H9 (cell line): ENCODE data around the gene GNB4. TPM values are rescaled to one million over a fixed set of nuclear protein-coding genes. Genes with fewer than 3 reads are reported as not detected.

Experiments used
- DNase-seq: peaks from one replicate; pipeline ENCODE4 v3.0.0-alpha.2; 2017
- H2AFZ ChIP-seq: one replicate; pipeline ENCODE4 v1.6.1; 2013; ENCODE audit warnings: mild to moderate bottlenecking, low read length, control low read depth, moderate library complexity
- H2AK5ac ChIP-seq: 2 replicates; pipeline ENCODE4 v1.6.1; 2013; ENCODE audit warnings: low read length, control low read depth, mixed read lengths; ENCODE audit not compliant: insufficient read length
- H2BK120ac ChIP-seq: one replicate; pipeline ENCODE4 v1.6.1; 2013; ENCODE audit warnings: low read depth, mild to moderate bottlenecking, low read length, control low read depth, inconsistent platforms; ENCODE audit not compliant: poor library complexity, severe bottlenecking
- H2BK12ac ChIP-seq: 2 replicates; pipeline ENCODE4 v1.6.1; 2013; ENCODE audit warnings: low read length, control low read depth, mixed read lengths, low read depth; ENCODE audit not compliant: insufficient read length
- H2BK15ac ChIP-seq: 2 replicates; pipeline ENCODE4 v1.6.1; 2013; ENCODE audit warnings: low read depth, low read length, control low read depth
- H2BK20ac ChIP-seq: one replicate; pipeline ENCODE4 v1.6.1; 2013; ENCODE audit warnings: low read depth, mild to moderate bottlenecking, low read length, control low read depth, inconsistent platforms; ENCODE audit not compliant: poor library complexity, severe bottlenecking
- H2BK5ac ChIP-seq: 2 replicates; pipeline ENCODE4 v1.6.1; 2013; ENCODE audit warnings: low read length, control low read depth, mixed read lengths; ENCODE audit not compliant: insufficient read length
- H3K14ac ChIP-seq: 2 replicates; pipeline ENCODE4 v1.6.1; 2013; ENCODE audit warnings: low read length, control low read depth; ENCODE audit not compliant: insufficient read depth
- H3K18ac ChIP-seq: 2 replicates; pipeline ENCODE4 v1.6.1; 2013; ENCODE audit warnings: low read depth, mild to moderate bottlenecking, mixed read lengths, low read length, control low read depth; ENCODE audit not compliant: insufficient read length
- H3K23ac ChIP-seq: 2 replicates; pipeline ENCODE4 v1.6.1; 2013; ENCODE audit warnings: low read length, control low read depth, mixed read lengths, low read depth; ENCODE audit not compliant: insufficient read length
- H3K23me2 ChIP-seq: 2 replicates; pipeline ENCODE4 v1.6.1; 2013; ENCODE audit warnings: low read depth, mild to moderate bottlenecking, mixed read lengths, low read length, control low read depth; ENCODE audit not compliant: insufficient read length, poor library complexity, severe bottlenecking
- H3K27ac ChIP-seq: 2 replicates; pipeline ENCODE4 v1.5.1; 2013; ENCODE audit warnings: low read length, control low read depth, mixed read lengths, low read depth; ENCODE audit not compliant: insufficient read length
- H3K27me3 ChIP-seq: 2 replicates; pipeline ENCODE4 v1.6.1; 2013; ENCODE audit warnings: low read length, control low read depth, inconsistent platforms; ENCODE audit not compliant: insufficient read depth
- H3K4ac ChIP-seq: 2 replicates; pipeline ENCODE4 v1.6.1; 2013; ENCODE audit warnings: low read depth, mild to moderate bottlenecking, control low read depth, inconsistent platforms, low read length, moderate library complexity
- H3K4me1 ChIP-seq: 2 replicates; pipeline ENCODE4 v1.6.1; 2013; ENCODE audit warnings: low read length, control low read depth, inconsistent platforms; ENCODE audit not compliant: insufficient read depth
- H3K4me2 ChIP-seq: 2 replicates; pipeline ENCODE4 v1.6.1; 2013; ENCODE audit warnings: low read length, control low read depth, mixed read lengths; ENCODE audit not compliant: insufficient read length, insufficient read depth
- H3K56ac ChIP-seq: 2 replicates; pipeline ENCODE4 v1.6.1; 2013; ENCODE audit warnings: low read depth, mild to moderate bottlenecking, mixed read lengths, low read length, control low read depth; ENCODE audit not compliant: insufficient read length
- H3K79me1 ChIP-seq: 2 replicates; pipeline ENCODE4 v1.6.1; 2013; ENCODE audit warnings: low read depth, mild to moderate bottlenecking, moderate library complexity, low read length, control low read depth, inconsistent platforms; ENCODE audit not compliant: insufficient read depth, poor library complexity, severe bottlenecking
- H3K79me2 ChIP-seq: 2 replicates; pipeline ENCODE4 v1.6.1; 2013; ENCODE audit warnings: low read length, control low read depth, inconsistent platforms; ENCODE audit not compliant: insufficient read depth
- H3K9ac ChIP-seq: 2 replicates; pipeline ENCODE4 v1.6.1; 2013; ENCODE audit warnings: low read length, control low read depth, mixed read lengths; ENCODE audit not compliant: insufficient read length; ENCODE audit errors: extremely low read depth
- H3K9me3 ChIP-seq: one replicate; pipeline ENCODE4 v1.6.1; 2013; ENCODE audit warnings: low read depth, low read length, inconsistent platforms; ENCODE audit not compliant: control insufficient read depth
- H3T11ph ChIP-seq: one replicate; pipeline ENCODE4 v1.6.1; 2013; ENCODE audit warnings: mild to moderate bottlenecking, low read length, control low read depth, inconsistent platforms
- H4K20me1 ChIP-seq: one replicate; pipeline ENCODE4 v1.6.1; 2013; ENCODE audit not compliant: control insufficient read depth, insufficient read length, insufficient read depth
- H4K5ac ChIP-seq: 2 replicates; pipeline ENCODE4 v1.6.1; 2013; ENCODE audit warnings: low read depth, mild to moderate bottlenecking, mixed read lengths, low read length, control low read depth; ENCODE audit not compliant: insufficient read length
- H4K8ac ChIP-seq: replicated peaks from 2 replicates; pipeline ENCODE4 v1.6.1; 2013; ENCODE audit warnings: low read length, control low read depth, mixed read lengths, low read depth; ENCODE audit not compliant: insufficient read length
- H4K91ac ChIP-seq: 2 replicates; pipeline ENCODE4 v1.6.1; 2013; ENCODE audit warnings: low read depth, mild to moderate bottlenecking, moderate library complexity, mixed read lengths, low read length, control low read depth; ENCODE audit not compliant: insufficient read length
- H3K27ac Mint-ChIP-seq, 3 experiments: 2 replicates in 2 of 3; 3 replicates in 1 of 3; pipeline ENCODE4 v1.8.0; 2020 to 2021; ENCODE audit warnings: mixed read lengths in 3 of 3, mild to moderate bottlenecking in 1 of 3, moderate library complexity in 1 of 3
- H3K27me3 Mint-ChIP-seq: 2 replicates; pipeline ENCODE4 v1.8.0; 2021; ENCODE audit warnings: low read depth, mild to moderate bottlenecking, moderate library complexity, mixed read lengths
- H3K36me3 Mint-ChIP-seq, 3 experiments: 2 replicates in 2 of 3; 3 replicates in 1 of 3; pipeline ENCODE4 v1.8.0; 2020 to 2021; ENCODE audit warnings: low read depth in 3 of 3, mixed read lengths in 3 of 3; ENCODE audit not compliant: insufficient read depth in 1 of 3
- H3K4me1 Mint-ChIP-seq, 2 experiments: 2 replicates each; pipeline ENCODE4 v1.8.0; 2020; ENCODE audit warnings: mixed read lengths in 2 of 2
- H3K4me3 Mint-ChIP-seq, 2 experiments: 2 replicates in 1 of 2; 3 replicates in 1 of 2; pipeline ENCODE4 v1.8.0; 2020 to 2021; ENCODE audit warnings: mild to moderate bottlenecking in 2 of 2, mixed read lengths in 2 of 2, moderate library complexity in 1 of 2
- H3K9me3 Mint-ChIP-seq, 2 experiments: 2 replicates in 1 of 2; 3 replicates in 1 of 2; pipeline ENCODE4 v1.8.0; 2020; ENCODE audit warnings: mild to moderate bottlenecking in 2 of 2, mixed read lengths in 2 of 2, moderate library complexity in 1 of 2
- total RNA-seq: library from RNA; stranded (reverse); gene quantifications from 2 replicates; pipeline ENCODE4 v1.2.1, GENCODE V29; 2021
- TF ChIP-seq, protein P1 (sequence below): fragments of 200-600 bp; sonication (generic); conservative IDR thresholded peaks from 3 replicates; pipeline ENCODE4 v1.8.0; 2021; ENCODE audit warnings: antibody characterized with exemption, mild to moderate bottlenecking

Gene GNB4
- total RNA-seq, 1 experiment from 2014 or later, result 25.0 TPM

DNA sequence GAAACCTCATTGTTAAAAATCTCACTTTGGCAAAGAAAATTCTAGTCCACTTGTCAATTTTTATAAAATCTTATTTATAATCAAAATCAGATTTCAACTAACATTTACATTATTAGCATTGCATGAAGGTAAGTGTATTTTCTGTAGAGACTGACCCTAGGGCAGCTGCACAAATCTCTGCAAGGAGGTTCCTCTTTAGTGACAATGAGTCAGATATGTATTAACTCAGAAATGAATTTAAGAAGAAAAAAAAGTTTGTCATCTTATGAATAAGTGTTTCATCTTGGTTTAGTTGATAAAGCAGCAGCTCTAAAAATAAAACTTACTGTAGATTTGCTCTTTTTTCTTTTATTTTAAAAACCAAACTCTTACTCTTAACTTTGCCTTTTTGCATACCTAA lies 9.0 kb upstream of the GNB4 start:
- Histone ChIP-seq H2BK20ac (no peak overlapping the region), H3K9me3 (no peaks in the 10 kb centered on the region), H2BK5ac (no peak overlapping the region), H2AFZ (no peak overlapping the region), H3K9ac (no peak overlapping the region), H2BK15ac (no peak overlapping the region), H2AK5ac (no peak overlapping the region), H4K91ac (no peak overlapping the region), H3K27ac (no peak overlapping the region), H3K56ac (no peak overlapping the region), H3K23ac (no peak overlapping the region), H3K27me3 (no peaks in the 10 kb centered on the region), H3K79me1 (no peaks in the 10 kb centered on the region), H3K79me2 (no peaks in the 10 kb centered on the region), H4K20me1 (no peaks in the 10 kb centered on the region), H3T11ph (no peak overlapping the region), H3K18ac (no peak overlapping the region), H3K14ac (no peak overlapping the region), H4K8ac (no peak overlapping the region), H2BK120ac (no peak overlapping the region), H3K4me2 (no peak overlapping the region), H2BK12ac (no peak overlapping the region), H3K4me1 (no peaks in the 10 kb centered on the region; the same call in 1 of the 2 replicates), H3K23me2 (no peaks in the 10 kb centered on the region), H4K5ac (no peak overlapping the region), H3K4ac (no peak overlapping the region)
- DNase-seq, result no peak
- H3K36me3 Mint-ChIP-seq, result no peaks in the 10 kb centered on the region
- H3K9me3 Mint-ChIP-seq, result no peaks in the 10 kb centered on the region; a peak in 1 of 5 replicates
- no peak overlapping the region for H3K4me3 Mint-ChIP-seq
- peaks cover 12 to 14% of the 10 kb centered on the region in 2 experiments for H3K4me1 Mint-ChIP-seq
- H3K27ac Mint-ChIP-seq, result no peak overlapping the region
- no peaks in the 10 kb centered on the region for H3K27me3 Mint-ChIP-seq
- TF ChIP-seq, protein P1, sequence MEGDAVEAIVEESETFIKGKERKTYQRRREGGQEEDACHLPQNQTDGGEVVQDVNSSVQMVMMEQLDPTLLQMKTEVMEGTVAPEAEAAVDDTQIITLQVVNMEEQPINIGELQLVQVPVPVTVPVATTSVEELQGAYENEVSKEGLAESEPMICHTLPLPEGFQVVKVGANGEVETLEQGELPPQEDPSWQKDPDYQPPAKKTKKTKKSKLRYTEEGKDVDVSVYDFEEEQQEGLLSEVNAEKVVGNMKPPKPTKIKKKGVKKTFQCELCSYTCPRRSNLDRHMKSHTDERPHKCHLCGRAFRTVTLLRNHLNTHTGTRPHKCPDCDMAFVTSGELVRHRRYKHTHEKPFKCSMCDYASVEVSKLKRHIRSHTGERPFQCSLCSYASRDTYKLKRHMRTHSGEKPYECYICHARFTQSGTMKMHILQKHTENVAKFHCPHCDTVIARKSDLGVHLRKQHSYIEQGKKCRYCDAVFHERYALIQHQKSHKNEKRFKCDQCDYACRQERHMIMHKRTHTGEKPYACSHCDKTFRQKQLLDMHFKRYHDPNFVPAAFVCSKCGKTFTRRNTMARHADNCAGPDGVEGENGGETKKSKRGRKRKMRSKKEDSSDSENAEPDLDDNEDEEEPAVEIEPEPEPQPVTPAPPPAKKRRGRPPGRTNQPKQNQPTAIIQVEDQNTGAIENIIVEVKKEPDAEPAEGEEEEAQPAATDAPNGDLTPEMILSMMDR, result no peak
